Measurements from ENCODE around the gene MNS1. TPM values are rescaled to one million over a fixed set of nuclear protein-coding genes. Genes with fewer than 3 reads are reported as not detected.
A peak's percentile ranks its signal among the peaks of the same experiment; 100 is the strongest.

MNS1 gene
- total and polyA plus RNA-seq, 9 of the 15 experiments (the other 6 are each of a cell fraction or from before 2014, with no cell fraction given): 1.1 to 10.3 (median 2.5) TPM

GRCh38 chr15:56428821-56429458, 36.0 kb downstream of the MNS1 start (continued):
- TF ChIP-seq ATF6 (CRISPR knock-in tag; IDR thresholded peaks at IDR 0.05) (no peak), CBX3 (IDR thresholded peaks at IDR 0.05; ENCODE audit: borderline replicate concordance in 1 of 2, low read length in 2 of 2) (no peak), RBM22 (IDR thresholded peaks at IDR 0.05; ENCODE audit: low read depth, low read length, poor library complexity, severe bottlenecking) (no peak), ARID2 (IDR thresholded peaks at IDR 0.05) (peak; percentile 40; the same call in 1 of the 2 replicates), CBX8 (IDR thresholded peaks at IDR 0.05; ENCODE audit: borderline replicate concordance, extremely low read depth, low read depth, low read length, poor library complexity, severe bottlenecking) (no peak), CEBPB (tag; IDR thresholded peaks at IDR 0.05) (peak; percentile 40; the same call in 1 of the 2 replicates), LEF1 (IDR thresholded peaks at IDR 0.05) (no peak), ARID3A (IDR thresholded peaks at IDR 0.05; ENCODE audit: borderline replicate concordance, low read depth, low read length) (0 out of 2 replicates have a peak, but pooled peaks have one; percentile 28), ZNF184 (CRISPR knock-in tag; IDR thresholded peaks at IDR 0.05) (no peak), REST (IDR thresholded peaks at IDR 0.05; ENCODE audit: borderline replicate concordance) (peak; percentile 78; the same call in 1 of the 2 replicates), REST (CRISPR knock-in tag; IDR thresholded peaks at IDR 0.05; ENCODE audit: low read depth) (no peak), DEAF1 (CRISPR knock-in tag; IDR thresholded peaks at IDR 0.05) (0 out of 2 replicates have a peak, but pooled peaks have one; percentile 20)

Data from K562 (cell line).